HepG2 (cell line): ENCODE results near the gene CYP11A1. TPM values are rescaled to one million over a fixed set of nuclear protein-coding genes. Genes with fewer than 3 reads are reported as not detected.
A peak's percentile ranks its signal among the peaks of the same experiment; 100 is the strongest.

ENCODE experiments used
- ETV5 ChIP-seq: IDR thresholded peaks from 2 replicates; pipeline ENCODE4 v1.6.1; 2018; ENCODE audit warnings: missing biosample characterization, missing genetic modification reagents, inconsistent platforms, borderline replicate concordance
- GMEB2 ChIP-seq: IDR thresholded peaks from 2 replicates; pipeline ENCODE4 v1.6.1; 2016; ENCODE audit warnings: missing biosample characterization, missing genetic modification reagents, low read depth
- GPN1 ChIP-seq: sonication (generic); formaldehyde crosslinking; IDR thresholded peaks from 2 replicates; pipeline ENCODE4 v1.5.1; 2020; ENCODE audit warnings: missing genetic modification reagents, borderline replicate concordance
- HNRNPUL1 ChIP-seq: fragments of 200-400 bp; formaldehyde crosslinking; IDR thresholded peaks from 2 replicates; pipeline ENCODE4 v1.6.1; 2017; ENCODE audit warnings: low read depth, mild to moderate bottlenecking, low read length, moderate library complexity
- NONO ChIP-seq, 2 experiments: fragments of 450-650 bp in 1 of 2; sonication (generic) in 1 of 2; formaldehyde crosslinking in 1 of 2; IDR thresholded peaks in 1 of 2; conservative IDR thresholded peaks in 1 of 2; 2 replicates each; pipeline versions ENCODE4 v1.6.1 to v1.8.0; 2017 to 2022; ENCODE audit warnings: mild to moderate bottlenecking in 1 of 2, missing genetic modification reagents in 1 of 2, moderate library complexity in 1 of 2
- PAXIP1 ChIP-seq: sonication (generic); formaldehyde crosslinking; conservative IDR thresholded peaks from 2 replicates; pipeline ENCODE4 v1.4.0; 2020; ENCODE audit warnings: mild to moderate bottlenecking, missing genetic modification reagents, moderate library complexity
- PHF21A ChIP-seq: sonication (generic); formaldehyde crosslinking; IDR thresholded peaks from 2 replicates; pipeline ENCODE4 v1.5.0; 2020; ENCODE audit warnings: mild to moderate bottlenecking, missing genetic modification reagents
- RBM22 ChIP-seq: fragments of 200-400 bp; formaldehyde crosslinking; optimal IDR thresholded peaks from 2 replicates; pipeline ENCODE3; 2017; ENCODE audit warnings: mild to moderate bottlenecking, low read length, moderate library complexity
- RXRA ChIP-seq: sonication (generic); formaldehyde crosslinking; IDR thresholded peaks from 2 replicates; pipeline ENCODE4 v1.5.1; 2020; ENCODE audit warnings: missing genetic modification reagents
- SMAD1 ChIP-seq: sonication (generic); formaldehyde crosslinking; IDR thresholded peaks from 2 replicates; pipeline ENCODE4 v1.4.0; 2020; ENCODE audit warnings: missing genetic modification reagents, low read depth, mild to moderate bottlenecking, borderline replicate concordance
- SPEN ChIP-seq: sonication (generic); formaldehyde crosslinking; IDR thresholded peaks from 2 replicates; pipeline ENCODE4 v1.5.1; 2020; ENCODE audit warnings: low read depth, mild to moderate bottlenecking, missing genetic modification reagents
- ZC3H4 ChIP-seq: sonication (generic); formaldehyde crosslinking; IDR thresholded peaks from 2 replicates; pipeline ENCODE4 v1.4.0; 2020; ENCODE audit warnings: missing genetic modification reagents, borderline replicate concordance
- ZNF232 ChIP-seq: sonication (generic); formaldehyde crosslinking; IDR thresholded peaks from 2 replicates; pipeline ENCODE4 v1.4.0; 2020; ENCODE audit warnings: missing genetic modification reagents, borderline replicate concordance
- ZNF510 ChIP-seq: sonication (generic); formaldehyde crosslinking; IDR thresholded peaks from 2 replicates; pipeline ENCODE4 v1.4.0; 2020; ENCODE audit warnings: low read depth, mild to moderate bottlenecking, missing genetic modification reagents
- ZNF746 ChIP-seq: sonication (generic); formaldehyde crosslinking; IDR thresholded peaks from 2 replicates; pipeline ENCODE4 v1.8.0; 2022; ENCODE audit warnings: mild to moderate bottlenecking, missing genetic modification reagents
- ZNF816 ChIP-seq: sonication (generic); formaldehyde crosslinking; IDR thresholded peaks from 2 replicates; pipeline ENCODE4 v1.8.0; 2022; ENCODE audit warnings: missing genetic modification reagents, mild to moderate bottlenecking, borderline replicate concordance
- polyA plus RNA-seq, 8 experiments: library from polyadenylated mRNA; depleted of rRNA in 3 of 8; stranded (reverse) in 7 of 8; unstranded in 1 of 8; fragments of >200 nt; fragmentation: Illumina TruSeq in 4 of 8; extraction: Trizol in 4 of 8; gene quantifications; 2 replicates each; pipeline versions ENCODE4 v1.2.1 to v1.2.3, GENCODE V29; 2011 to 2016; ENCODE audit warnings: low read depth in 4 of 8, missing spikeins in 1 of 8, mixed read lengths in 1 of 8; ENCODE audit not compliant: insufficient read depth in 1 of 8
- total RNA-seq, 5 experiments: library from RNA; depleted of rRNA; stranded (reverse); fragments of >200 nt; fragmentation: Illumina TruSeq; extraction: Trizol; gene quantifications; 2 replicates each; pipeline ENCODE4 v1.2.3, GENCODE V29; 2016; ENCODE audit warnings: low read depth in 1 of 5
- TF ChIP-seq, protein P1 (sequence below): sonication (generic); formaldehyde crosslinking; IDR thresholded peaks from 2 replicates; pipeline ENCODE4 v1.8.1; 2023; ENCODE audit warnings: mild to moderate bottlenecking, moderate library complexity, missing genetic modification reagents
- TF ChIP-seq, protein P2 (sequence below): sonication (generic); formaldehyde crosslinking; IDR thresholded peaks from 2 replicates; pipeline ENCODE4 v1.4.0; 2020; ENCODE audit warnings: missing genetic modification reagents, borderline replicate concordance

Gene CYP11A1
- total and polyA plus RNA-seq, 2 of the 13 experiments (the other 11 are each of a cell fraction or from before 2014, with no cell fraction given) = 0.66 to 0.92 TPM

DNA sequence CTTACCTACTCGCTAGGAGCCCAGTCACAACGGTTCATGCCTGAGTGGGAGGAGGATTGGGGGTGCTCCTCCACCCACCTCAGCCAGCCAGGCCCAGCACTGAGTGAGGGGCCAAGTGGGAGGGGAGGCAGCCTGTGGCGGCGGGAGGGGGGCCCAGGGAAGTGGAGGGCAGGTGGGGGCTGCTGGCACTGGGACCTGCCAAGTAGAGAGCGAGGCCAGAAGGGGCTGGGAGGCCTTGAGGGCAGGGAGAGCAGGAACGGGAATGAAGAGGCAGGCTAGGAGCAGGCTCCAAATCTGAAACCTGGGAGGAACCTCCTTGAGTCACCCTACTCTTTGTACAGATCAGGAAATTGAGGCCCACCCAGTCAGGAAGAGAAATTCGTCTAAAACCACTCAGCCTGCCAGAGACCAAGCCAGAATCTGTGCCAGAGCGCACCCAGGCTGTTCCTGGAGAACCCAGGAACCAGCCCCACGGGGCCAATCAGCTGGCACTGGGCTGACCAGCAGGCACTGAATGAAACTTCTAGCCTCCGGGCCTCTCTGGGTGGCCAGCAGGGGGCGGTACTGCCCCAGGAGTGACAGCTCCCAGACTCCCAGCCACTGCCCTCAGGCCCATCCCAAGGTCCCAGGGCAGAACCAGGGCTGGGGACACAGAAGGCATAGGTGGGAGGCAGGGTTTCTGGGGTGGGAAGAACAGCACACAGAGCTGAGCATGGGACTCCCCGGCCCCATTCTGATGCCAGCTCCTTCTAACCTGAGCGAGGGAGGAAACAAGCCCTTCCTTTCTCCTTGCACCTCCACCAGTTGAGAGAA lies 14.8 kb upstream of the CYP11A1 start (continued):
- TF ChIP-seq ZNF746 (CRISPR knock-in tag) (no peak), ZNF510 (CRISPR knock-in tag) (no peak), RXRA (CRISPR knock-in tag) (no peak), ZNF816 (CRISPR knock-in tag) (no peak), GMEB2 (CRISPR knock-in tag) (no peak), RBM22 (no peak), ETV5 (no peak), NONO (IDR thresholded peaks at IDR 0.05) (no peak), NONO (CRISPR knock-in tag; conservative IDR thresholded peaks at IDR 0.05) (no peak; the same call in 1 of the 2 replicates), PHF21A (CRISPR knock-in tag) (peak; percentile 59), SMAD1 (CRISPR knock-in tag) (no peak), HNRNPUL1 (no peak), PAXIP1 (no peak), ZNF232 (CRISPR knock-in tag) (no peak), GPN1 (no peak), SPEN (CRISPR knock-in tag) (no peak), ZC3H4 (CRISPR knock-in tag) (no peak)
- TF ChIP-seq, protein P1, sequence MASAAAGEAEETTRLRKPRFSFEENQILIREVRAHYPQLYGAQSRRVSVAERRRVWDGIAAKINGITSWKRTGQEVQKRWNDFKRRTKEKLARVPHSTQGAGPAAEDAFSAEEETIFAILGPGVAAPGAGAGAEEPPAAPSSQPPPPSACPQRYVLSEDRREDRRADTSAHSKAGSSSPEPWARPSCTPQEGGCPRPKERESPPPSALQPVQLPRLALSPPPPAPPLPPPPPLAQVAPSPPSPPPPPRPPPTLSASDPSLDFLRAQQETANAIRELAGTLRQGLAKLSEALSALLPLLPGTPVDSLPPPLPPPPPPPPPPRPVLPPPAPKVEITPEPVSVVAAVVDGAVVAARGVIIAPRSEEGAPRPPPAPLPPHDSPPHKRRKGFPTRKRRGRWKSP = no peak
- TF ChIP-seq, protein P2, sequence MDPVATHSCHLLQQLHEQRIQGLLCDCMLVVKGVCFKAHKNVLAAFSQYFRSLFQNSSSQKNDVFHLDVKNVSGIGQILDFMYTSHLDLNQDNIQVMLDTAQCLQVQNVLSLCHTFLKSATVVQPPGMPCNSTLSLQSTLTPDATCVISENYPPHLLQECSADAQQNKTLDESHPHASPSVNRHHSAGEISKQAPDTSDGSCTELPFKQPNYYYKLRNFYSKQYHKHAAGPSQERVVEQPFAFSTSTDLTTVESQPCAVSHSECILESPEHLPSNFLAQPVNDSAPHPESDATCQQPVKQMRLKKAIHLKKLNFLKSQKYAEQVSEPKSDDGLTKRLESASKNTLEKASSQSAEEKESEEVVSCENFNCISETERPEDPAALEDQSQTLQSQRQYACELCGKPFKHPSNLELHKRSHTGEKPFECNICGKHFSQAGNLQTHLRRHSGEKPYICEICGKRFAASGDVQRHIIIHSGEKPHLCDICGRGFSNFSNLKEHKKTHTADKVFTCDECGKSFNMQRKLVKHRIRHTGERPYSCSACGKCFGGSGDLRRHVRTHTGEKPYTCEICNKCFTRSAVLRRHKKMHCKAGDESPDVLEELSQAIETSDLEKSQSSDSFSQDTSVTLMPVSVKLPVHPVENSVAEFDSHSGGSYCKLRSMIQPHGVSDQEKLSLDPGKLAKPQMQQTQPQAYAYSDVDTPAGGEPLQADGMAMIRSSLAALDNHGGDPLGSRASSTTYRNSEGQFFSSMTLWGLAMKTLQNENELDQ (CRISPR knock-in tag) = no peak
